Motor neuron (in vitro differentiated cells): ENCODE data around the gene SVOP. TPM values are rescaled to one million over a fixed set of nuclear protein-coding genes. Genes with fewer than 3 reads are reported as not detected.
"Not testable (repeated sequence)": the region's sequence is repeated elsewhere in the genome, so short reads cannot be mapped to it uniquely, and the experiment has no call there.

Experiments used
- ATAC-seq, 8 experiments: fragments of 200-7000 bp; cut with Tn5 transposase; replicated peaks in 6 of 8; 2 replicates each; pipeline ENCODE4 v1.8.0; 2021; ENCODE audit warnings: mild to moderate bottlenecking in 8 of 8, moderate library complexity in 8 of 8
- H3K27ac ChIP-seq, 2 donors: fragments of 250-450 bp; sonication (Bioruptor Pico); 2 replicates each; pipeline ENCODE4 v1.9.0; 2021; ENCODE audit warnings: antibody characterized with exemption in 2 of 2, mild to moderate bottlenecking in 2 of 2, moderate library complexity in 1 of 2
- H3K4me1 ChIP-seq, 2 donors: fragments of 250-450 bp; sonication (Bioruptor Pico); replicated peaks in 1 of 2; 2 replicates each; pipeline ENCODE4 v1.6.1; 2021; ENCODE audit warnings: antibody characterized with exemption in 2 of 2, mild to moderate bottlenecking in 2 of 2, moderate library complexity in 1 of 2
- H3K4me3 ChIP-seq, 5 donors: fragments of 250-450 bp; sonication (Bioruptor Pico); 2 replicates each; pipeline ENCODE4 v1.9.0; 2021; ENCODE audit warnings: antibody characterized with exemption in 5 of 5, mild to moderate bottlenecking in 5 of 5, moderate library complexity in 4 of 5
- WGBS, 10 experiments: fragments of 450-650 bp; shearing (Covaris generic); methylation state at CpG; one replicate each; pipeline ENCODE4 v1.0.0; 2022; 5-methylcytosine and 5-hydroxymethylcytosine counted together
- in situ Hi-C, 9 experiments: fragments of 400-800 bp; cut with MboI; loops; one replicate each; pipeline ENCODE4 v1.15.0; 2021; ENCODE audit warnings: low sequenced_read_pairs in 9 of 9, low pct_unique_long_range_greater_than_20kb in 2 of 9; ENCODE audit not compliant: unreplicated experiment in 9 of 9
- total RNA-seq, 8 experiments: library from RNA; unstranded; fragments of 300-600 nt; gene quantifications; 2 replicates each; pipeline versions ENCODE4 v1.2.3 to v1.2.4, GENCODE V29; 2022

SVOP gene
- total RNA-seq: 10 to 100 TPM in 5 of 8 experiments, under 1 TPM in 2, not detected in 1; 0.05 to 18.9 (median 15.5) TPM

- WGBS, 10 experiments: 0 to 67% (median 20%) methylated on average over 1 to 7 of the region's 30 CpGs; no CpG with 5 or more reads in 3 of the 10 experiments
- in situ Hi-C loops: no loop called here
- peaks cover 0 to 10% of the 10 kb centered on the region in 2 donors for H3K4me1 ChIP-seq
- ATAC-seq: peak; percentile 95 to 100 (median 98)
- H3K27ac ChIP-seq: peak within 1 kb of the TSS; percentile 71 to 89
- peak within 1 kb of the TSS; percentile 25 to 65 (median 40) for H3K4me3 ChIP-seq
Measured at GRCh38 chr12:109020796-109021380, at the start of gene SVOP. TSS of gene SVOP (minus strand) at chr12:109021068. CDS start at chr12:109020868, 200 bp downstream.

- Histone ChIP-seq H3K4me3 (no peak overlapping the region), H3K27ac (no peak overlapping the region), H3K4me1 (no peaks in the 10 kb centered on the region)
- ATAC-seq: peak in 2 of 8 experiments; percentile 65 to 75
- WGBS, 10 experiments: 20 to 89% (median 63%) methylated on average over 1 to 13 of the region's 17 CpGs
- in situ Hi-C loops: no loop called here
Measured at GRCh38 chr12:109069307-109070271, 48.7 kb upstream of the SVOP start.

- in situ Hi-C loops: no loop called here
- Histone ChIP-seq H3K27ac (no peak overlapping the region), H3K4me3 (no peak overlapping the region), H3K4me1 (no peaks in the 10 kb centered on the region)
- ATAC-seq: no peak
- 0 to 100% (median 50%) methylated on average over 1 of the region's 1 CpG; no CpG with 5 or more reads in 6 of the 10 experiments for WGBS, 10 experiments
Measured at GRCh38 chr12:109065853-109066193, 45.0 kb upstream of the SVOP start.

- Histone ChIP-seq H3K4me1 (no peaks in the 10 kb centered on the region), H3K27ac (no peak overlapping the region), H3K4me3 (no peak overlapping the region)
- WGBS, 10 experiments: 43 to 100% (median 71%) methylated on average over 2 to 5 of the region's 5 CpGs
- in situ Hi-C loops: no loop called here
- no peak for ATAC-seq
Measured at GRCh38 chr12:109065154-109065852, 44.4 kb upstream of the SVOP start.

- H3K4me3 ChIP-seq: no peak overlapping the region
- H3K27ac ChIP-seq: no peak overlapping the region
- H3K4me1 ChIP-seq: no peaks in the 10 kb centered on the region
- in situ Hi-C loops: no loop called here
- ATAC-seq: no peak
- WGBS, 10 experiments: 82 to 100% (median 89%) methylated on average over 1 to 2 of the region's 3 CpGs; no CpG with 5 or more reads in 4 of the 10 experiments
Measured at GRCh38 chr12:109064143-109064542, 43.3 kb upstream of the SVOP start.

GRCh38 chr12:109058773-109059172 is 37.9 kb upstream of the SVOP start:
- H3K27ac ChIP-seq: no peak overlapping the region
- 71 to 100% (median 91%) methylated on average over 2 to 6 of the region's 6 CpGs for WGBS, 10 experiments
- in situ Hi-C loops: no loop called here
- no peak for ATAC-seq
- H3K4me3 ChIP-seq: no peak overlapping the region
- peaks cover under 1 to 4% of the 10 kb centered on the region in 2 donors for H3K4me1 ChIP-seq

GRCh38 chr12:109057376-109057775 is 36.5 kb upstream of the SVOP start:
- no peak overlapping the region for H3K4me3 ChIP-seq
- no peak for ATAC-seq
- no peak overlapping the region for H3K27ac ChIP-seq
- WGBS, 10 experiments: 88 to 100% (median 100%) methylated on average over 1 of the region's 1 CpG; no CpG with 5 or more reads in 5 of the 10 experiments
- in situ Hi-C loops: no loop called here
- peaks cover 5 to 9% of the 10 kb centered on the region in 2 donors for H3K4me1 ChIP-seq

- no peak for ATAC-seq
- 67 to 100% (median 84%) methylated on average over 2 to 3 of the region's 3 CpGs; no CpG with 5 or more reads in 2 of the 10 experiments for WGBS, 10 experiments
- in situ Hi-C loops: no loop called here
- no peak overlapping the region for H3K27ac ChIP-seq
- H3K4me3 ChIP-seq: no peak overlapping the region
- H3K4me1 ChIP-seq: peaks cover 7 to 9% of the 10 kb centered on the region in 2 donors
Measured at GRCh38 chr12:109056891-109057290, 36.0 kb upstream of the SVOP start.

GRCh38 chr12:109054520-109054919 is 33.7 kb upstream of the SVOP start:
- no peak overlapping the region for H3K4me3 ChIP-seq
- H3K4me1 ChIP-seq: peaks cover 9% of the 10 kb centered on the region in 2 donors
- in situ Hi-C loops: no loop called here
- no peak for ATAC-seq
- no peak overlapping the region for H3K27ac ChIP-seq

- H3K27ac ChIP-seq, ATAC-seq, H3K4me1 ChIP-seq, in situ Hi-C loops: not testable (repeated sequence)
- 43 to 100% (median 90%) methylated on average over 1 to 4 of the region's 4 CpGs for WGBS, 10 experiments
- peak overlapping the region in 1 of 5 donors; percentile 90 for H3K4me3 ChIP-seq
Measured at GRCh38 chr12:109054124-109054513, 33.3 kb upstream of the SVOP start.

GRCh38 chr12:109053382-109054123 is 32.7 kb upstream of the SVOP start:
- in situ Hi-C loops: no loop called here
- 0 to 50% (median 21%) methylated on average over 1 to 3 of the region's 9 CpGs; no CpG with 5 or more reads in 5 of the 10 experiments for WGBS, 10 experiments
- H3K4me1 ChIP-seq: peaks cover 9% of the 10 kb centered on the region in 2 donors
- peak overlapping the region; percentile 81 to 94 (median 90) for H3K4me3 ChIP-seq
- ATAC-seq: no peak
- H3K27ac ChIP-seq: no peak overlapping the region
